ENCODE data around the gene FGD2.

FGD2 gene

DNA sequence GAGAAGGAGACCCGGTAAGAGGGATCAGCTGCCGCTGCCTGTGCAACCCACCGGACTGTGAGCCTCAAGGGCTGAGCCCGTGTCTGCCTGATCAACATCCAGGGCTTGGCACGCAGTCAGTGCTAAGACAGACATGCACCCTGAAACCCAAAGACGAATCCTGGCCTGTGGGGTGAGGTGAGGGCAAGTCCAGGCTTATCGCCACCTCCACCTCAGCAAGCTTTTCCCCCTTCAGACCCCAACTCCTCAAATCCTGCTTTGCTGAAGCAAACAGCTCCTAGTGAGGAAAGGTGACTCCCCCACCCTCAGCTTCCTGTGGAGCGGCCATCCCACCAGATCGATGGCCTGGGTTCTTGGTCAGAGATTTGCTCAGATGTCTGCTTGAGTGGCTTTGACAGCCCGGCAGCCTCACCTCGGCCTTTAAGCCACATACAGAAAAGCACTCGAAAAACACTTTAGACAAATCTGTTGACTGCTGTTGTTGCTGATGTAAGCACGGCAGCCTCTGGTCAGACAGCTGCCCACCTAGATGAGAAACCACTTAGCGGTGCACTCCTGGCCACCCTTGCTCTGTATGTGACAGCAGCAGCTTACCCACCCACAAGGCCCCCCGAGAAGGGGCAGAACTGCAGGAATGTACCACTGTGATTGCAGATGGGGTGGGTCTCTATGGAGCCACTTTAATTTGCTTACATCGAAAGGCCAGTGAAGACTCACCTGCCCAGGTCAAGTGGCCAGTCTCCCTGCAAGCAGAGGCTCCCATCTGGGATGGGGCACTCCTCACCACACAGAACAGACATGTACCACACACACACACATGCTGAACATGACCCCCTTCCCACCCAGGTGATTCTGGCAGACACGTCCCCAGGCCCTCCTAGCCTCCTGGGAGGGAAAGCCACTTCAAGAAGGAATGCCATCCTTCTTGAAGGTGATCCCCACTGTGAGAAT is 34.3 kb upstream of the FGD2 start:
- DNase-seq: no peak

GRCh38 chr6:36971921-36972673 is 33.4 kb upstream of the FGD2 start:
- DNase-seq: no peak

- no peak for DNase-seq
Observed at GRCh38 chr6:36973190-36973589, 32.3 kb upstream of the FGD2 start.

- no peak for DNase-seq
Observed at GRCh38 chr6:36973647-36974046, 31.8 kb upstream of the FGD2 start.

DNA sequence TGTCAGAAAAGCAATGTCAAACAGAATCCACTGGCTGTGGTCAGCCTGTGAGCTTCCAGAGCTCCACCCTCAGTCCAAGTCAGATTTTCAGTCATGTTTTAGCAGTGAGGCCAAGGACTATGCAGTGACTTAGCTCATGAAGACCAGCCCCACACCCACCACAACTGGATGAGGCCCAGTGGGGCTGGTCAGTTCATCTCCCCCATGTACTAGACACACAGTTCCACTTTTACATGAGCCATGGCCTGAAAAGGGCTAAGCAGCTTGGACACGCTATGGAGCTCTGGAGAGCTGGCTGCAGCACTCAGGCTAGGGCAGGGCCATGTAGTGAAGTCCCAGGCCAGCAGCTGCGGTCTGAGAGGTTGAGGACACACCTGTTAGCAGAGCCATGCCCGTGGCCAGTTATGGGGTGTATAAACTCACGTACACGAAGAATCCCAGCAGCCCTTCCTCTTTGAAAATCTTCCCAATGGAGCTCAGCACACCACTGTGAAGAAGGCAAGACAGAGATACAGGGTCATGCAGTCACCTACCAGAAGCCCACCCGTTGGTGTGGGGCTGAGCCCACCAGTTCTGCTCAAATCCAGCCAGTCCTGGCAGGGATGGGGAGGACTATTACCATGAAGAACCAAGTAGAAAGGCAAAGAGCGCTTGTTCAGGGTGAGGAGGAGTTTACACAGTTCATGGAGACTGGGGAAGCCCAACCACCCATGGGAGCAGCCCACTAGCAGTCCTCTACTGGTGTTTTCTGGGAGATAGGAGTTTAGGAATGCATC is 30.0 kb upstream of the FGD2 start:
- DNase-seq: no peak

- DNase-seq: no peak
Observed at GRCh38 chr6:36976007-36976264, 29.5 kb upstream of the FGD2 start.

GRCh38 chr6:36976509-36976908 is 28.9 kb upstream of the FGD2 start:
- no peak for DNase-seq

DNA sequence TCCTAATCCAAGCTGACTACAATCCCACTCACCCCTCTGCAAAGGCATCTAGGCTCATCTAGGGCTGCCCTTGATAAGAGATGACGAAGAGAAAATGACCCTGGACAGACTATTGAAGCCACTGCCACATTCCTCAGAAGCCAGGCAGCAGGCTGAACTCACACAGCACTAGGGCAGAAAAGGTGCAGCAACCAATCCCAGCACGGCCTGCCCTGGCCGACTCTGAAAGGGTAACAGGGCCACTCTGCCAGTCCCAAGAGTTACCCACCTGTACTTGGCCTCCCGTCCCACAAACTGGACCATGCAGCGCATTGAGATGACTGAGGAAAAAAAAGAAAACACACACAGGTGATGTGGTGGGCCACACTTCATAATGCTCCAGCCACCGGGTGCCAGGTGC is 28.5 kb upstream of the FGD2 start:
- no peak for DNase-seq

DNA sequence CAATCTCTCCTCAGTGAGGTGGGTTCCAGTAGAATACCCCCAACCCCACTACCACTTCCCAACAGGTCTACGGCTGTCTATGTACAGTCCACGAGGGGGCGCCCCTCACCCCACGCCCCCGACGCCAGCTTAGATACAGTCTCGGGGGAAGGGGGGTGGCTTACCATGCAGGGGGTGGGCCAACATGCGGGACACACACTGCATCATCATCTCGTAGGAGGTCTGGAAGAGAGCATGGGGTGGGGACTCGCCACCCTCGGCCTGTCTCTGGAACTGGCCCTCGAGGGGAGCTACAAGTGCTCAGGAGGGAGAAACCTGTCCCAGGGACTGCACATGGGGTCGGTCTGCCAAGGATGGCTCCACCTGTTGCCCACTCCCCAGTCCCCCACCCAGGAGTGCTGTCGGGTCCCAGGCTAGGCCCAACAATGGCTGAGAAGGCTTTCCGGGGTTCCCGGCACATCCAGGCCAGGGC is 27.9 kb upstream of the FGD2 start:
- no peak for DNase-seq

- DNase-seq: no peak
Observed at GRCh38 chr6:36978421-36979346, 26.8 kb upstream of the FGD2 start.

GRCh38 chr6:36979347-36979742 is 26.1 kb upstream of the FGD2 start:
- DNase-seq: peak; percentile 35 to 51

DNA sequence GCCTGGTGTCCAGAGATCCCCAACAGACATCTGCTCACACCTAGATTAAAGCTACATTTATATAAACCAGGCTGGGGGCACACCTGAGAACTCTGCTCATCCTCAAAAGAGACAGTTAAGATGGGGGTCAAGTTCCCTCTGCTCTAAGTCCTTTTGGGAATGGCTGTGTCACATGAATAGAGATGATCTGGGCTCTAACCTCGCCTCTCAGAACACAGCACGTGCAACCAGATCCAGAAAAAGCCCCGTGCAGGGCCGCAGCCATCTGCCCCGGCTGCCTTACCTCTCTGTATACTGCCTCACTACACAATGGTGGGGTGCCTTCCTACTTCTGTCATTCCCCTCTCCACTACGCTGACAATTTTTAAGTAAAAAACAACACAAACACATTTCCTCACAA is 25.3 kb upstream of the FGD2 start:
- DNase-seq: no peak

DNA sequence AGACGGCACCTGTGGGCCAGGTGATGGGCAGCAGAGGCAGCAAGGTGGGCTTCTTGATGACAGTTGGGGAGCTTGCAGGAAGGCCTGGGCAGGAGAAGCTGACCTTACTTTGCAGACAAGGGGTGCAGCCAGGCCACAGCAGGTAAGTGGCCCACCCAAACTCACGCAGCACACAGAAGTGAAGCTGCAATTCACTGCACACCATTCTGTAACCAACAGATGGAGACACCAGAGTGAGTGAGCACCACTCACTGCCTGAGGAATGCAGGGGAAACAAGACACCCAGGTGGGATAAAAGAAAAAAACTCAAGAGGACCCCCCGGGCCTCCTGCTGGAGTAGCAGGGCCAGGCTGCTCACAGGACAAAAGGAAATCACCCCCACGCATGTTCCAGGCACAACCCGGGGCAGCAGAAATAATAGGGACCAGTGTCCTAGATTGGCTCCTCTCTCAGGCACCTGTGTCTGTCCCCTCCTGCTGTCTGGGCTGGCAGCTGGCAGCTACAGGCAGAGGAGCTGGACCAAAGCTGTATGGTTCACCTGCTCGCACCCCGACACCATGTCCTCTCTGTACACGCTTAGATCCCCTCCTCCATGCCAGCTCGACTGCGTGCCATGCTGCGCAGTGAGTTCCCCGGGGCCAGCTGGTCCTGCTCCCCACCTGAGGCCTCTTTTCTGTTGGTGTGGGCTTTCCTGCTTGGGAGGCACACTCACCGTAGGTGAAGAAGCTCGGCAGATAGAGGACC is 24.4 kb upstream of the FGD2 start:
- DNase-seq: no peak

GRCh38 chr6:36983538-36983937 is 21.9 kb upstream of the FGD2 start:
- no peak for DNase-seq

DNA sequence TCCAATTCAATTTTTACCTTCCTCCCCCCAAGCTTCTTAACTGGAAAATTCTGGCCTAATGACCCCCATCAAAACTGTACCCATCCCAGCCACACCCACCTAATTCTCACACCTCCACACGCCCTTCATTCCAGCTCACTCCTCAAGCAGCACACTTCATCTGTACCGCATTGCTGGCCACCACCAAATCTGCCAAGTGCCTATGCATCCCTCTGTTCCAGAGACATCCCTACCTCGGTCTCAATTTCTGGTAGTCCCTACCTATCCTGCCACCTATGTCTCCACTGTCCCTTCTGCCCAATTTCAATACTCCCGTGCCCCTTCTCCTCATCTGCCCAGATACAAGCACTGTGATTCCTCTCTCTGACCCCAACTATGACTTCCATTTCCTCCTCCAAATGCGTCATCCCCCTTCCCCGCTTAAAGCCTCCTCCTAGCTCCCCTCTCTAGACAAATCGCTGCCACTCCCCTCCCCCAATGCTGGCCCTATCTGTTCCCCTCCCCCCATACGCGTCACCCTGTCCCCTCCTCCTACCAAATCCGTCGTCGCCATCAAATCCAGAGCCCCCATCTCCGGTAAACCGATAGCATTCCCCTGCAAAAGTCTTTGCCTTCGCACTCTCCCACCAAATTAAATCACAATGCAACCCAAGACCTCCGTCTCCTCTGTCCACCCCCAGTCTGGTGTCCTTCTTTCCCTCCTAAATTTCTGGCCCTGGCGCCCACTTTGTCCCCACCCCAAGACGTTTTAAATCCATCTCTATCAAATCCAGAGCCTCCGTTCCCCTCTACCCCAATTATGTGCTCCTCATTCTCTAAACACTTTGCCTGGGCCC is 20.7 kb upstream of the FGD2 start:
- peak; percentile 77 to 81 for DNase-seq

GRCh38 chr6:36985417-36985807 is 20.0 kb upstream of the FGD2 start:
- DNase-seq: no peak

GRCh38 chr6:36985808-36986703 is 19.4 kb upstream of the FGD2 start, which contains the start of gene MTCH1:
Gene MTCH1 (minus strand): TSS chr6:36986196. CDS start chr6:36986173, 23 bp downstream.
- peak; percentile 86 to 89 for DNase-seq

GRCh38 chr6:36986704-36987047 is 18.8 kb upstream of the FGD2 start:
- peak in 1 of 2 donors; percentile 22 for DNase-seq

DNA sequence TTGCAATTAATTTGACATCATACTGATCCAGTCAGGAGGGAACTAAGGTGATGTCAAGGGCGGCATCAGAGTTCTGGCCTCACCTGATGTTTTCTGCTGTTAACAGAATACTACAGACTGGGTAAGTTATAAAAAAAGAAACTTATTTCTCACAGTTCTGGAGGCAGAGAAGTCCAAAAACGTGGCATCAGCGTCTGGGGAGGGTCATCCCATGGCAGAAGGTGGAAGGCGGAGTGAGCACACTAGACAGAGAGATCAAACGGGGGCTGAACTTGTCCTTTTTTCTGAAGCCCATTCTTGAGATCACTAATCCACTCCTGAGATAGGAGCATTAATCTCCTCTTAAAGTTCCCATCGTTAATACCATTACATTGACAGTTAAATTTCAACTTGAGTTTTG is 16.2 kb upstream of the FGD2 start:
- DNase-seq: no peak

Data from CD4-positive, alpha-beta T cell treated with Interleukin-4 for 1 hour (primary cell).